Activated CD4-positive, alpha-beta T cell treated with anti-CD3 and anti-CD28 coated beads for 48 hours (primary cell): ENCODE data around the gene CAMTA1.
A peak's percentile ranks its signal among the peaks of the same experiment; 100 is the strongest.

Experiments
- DNase-seq: peaks from one replicate; pipeline ENCODE4 v3.0.0-alpha.2; 2020

CAMTA1 gene

DNA sequence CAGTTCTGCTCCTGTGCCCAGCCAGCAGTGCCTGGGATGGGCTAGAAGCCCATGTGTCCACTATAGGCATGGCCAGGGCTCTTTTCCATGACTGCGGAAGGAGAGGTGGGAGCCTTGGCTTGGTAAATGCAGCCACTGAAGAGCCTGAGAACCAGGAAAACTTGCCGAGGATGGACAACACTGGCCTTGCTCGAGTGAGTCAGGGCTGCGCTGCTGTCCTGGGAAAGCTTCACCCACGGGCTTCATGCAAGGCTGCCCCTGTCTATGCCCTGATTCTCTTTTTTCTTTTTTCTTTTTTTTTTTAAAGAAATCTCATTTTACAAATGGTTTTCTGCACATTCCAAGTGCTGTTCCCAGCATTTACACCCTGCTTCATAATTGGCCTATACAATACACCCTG is 156.5 kb downstream of the CAMTA1 start:
- no peak for DNase-seq

DNA sequence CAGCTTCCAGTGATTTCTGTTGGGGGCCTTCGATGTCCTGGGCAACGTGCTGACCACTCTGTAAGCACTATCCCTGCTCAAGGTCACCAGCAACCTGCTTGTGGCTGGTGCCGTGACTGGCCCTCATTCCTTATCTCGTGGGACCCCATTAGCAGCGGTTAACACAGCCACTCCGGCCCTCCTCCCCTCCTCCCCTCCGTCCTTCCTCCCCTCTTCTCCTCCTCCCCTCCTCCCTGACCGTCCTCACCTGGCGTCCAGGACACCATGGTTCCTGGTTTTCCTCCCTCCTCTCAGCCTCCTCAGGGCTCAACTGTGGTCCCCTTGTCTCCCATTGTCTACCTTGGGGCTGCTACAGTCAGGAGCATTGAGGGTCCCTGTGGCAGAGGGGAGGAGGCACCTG is 157.7 kb downstream of the CAMTA1 start:
- DNase-seq: no peak

DNA sequence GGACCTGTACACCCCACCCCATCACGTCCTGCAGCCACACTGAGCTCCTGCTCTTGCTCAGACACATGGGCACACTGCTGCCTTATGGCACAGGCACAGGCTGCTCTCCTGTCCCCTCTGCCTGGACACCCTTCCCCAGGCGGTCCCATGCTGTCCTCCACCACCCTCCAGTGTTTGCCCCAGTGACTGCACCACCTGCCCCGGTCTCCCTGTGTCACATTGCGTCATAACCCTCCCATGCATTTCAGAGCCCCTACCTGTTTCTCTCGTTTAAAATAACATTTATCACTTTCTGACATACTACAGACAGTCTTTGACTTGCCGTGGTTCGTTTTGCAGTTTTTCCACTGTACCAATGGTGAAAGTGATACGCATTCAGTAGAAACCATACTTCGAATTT is 159.2 kb downstream of the CAMTA1 start:
- DNase-seq: no peak

DNA sequence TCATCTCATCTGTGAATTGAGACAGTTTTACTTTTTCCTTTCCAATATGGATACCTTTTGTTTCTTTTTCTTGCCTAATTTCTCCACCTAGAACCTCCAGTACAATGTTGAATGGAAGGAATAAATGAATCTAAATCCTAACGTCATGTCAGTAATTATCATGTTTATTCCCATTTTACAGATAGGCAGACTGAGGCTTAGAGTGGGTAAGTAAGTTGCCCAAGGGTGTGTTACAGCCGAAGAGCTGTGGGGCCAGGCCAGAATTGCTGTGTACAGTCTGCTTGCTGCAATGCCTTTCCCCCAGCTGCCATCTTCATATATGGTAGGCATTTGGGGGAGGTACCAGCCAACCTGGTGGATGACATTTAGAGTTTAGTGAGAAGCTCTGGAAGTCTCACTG is 162.7 kb downstream of the CAMTA1 start:
- no peak for DNase-seq

DNA sequence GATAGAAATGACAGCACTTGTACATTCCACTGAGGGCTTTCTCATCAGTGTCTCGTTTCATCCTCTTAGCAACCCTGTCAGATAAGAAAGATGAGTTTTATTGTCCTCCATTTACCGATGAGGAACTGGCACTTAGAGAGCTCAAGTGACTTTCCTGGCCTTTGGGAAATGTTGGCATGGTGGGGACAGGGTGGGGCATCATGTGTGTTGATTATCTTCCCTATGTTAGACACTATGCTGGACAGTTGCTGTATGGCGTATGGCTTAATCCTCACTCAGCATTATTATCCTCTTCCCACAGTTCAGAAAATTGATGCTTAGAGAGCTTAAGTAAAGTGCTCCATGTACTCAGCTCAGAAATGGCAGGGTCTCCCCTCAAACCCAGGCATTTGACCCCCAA is 163.2 kb downstream of the CAMTA1 start:
- DNase-seq: no peak

DNA sequence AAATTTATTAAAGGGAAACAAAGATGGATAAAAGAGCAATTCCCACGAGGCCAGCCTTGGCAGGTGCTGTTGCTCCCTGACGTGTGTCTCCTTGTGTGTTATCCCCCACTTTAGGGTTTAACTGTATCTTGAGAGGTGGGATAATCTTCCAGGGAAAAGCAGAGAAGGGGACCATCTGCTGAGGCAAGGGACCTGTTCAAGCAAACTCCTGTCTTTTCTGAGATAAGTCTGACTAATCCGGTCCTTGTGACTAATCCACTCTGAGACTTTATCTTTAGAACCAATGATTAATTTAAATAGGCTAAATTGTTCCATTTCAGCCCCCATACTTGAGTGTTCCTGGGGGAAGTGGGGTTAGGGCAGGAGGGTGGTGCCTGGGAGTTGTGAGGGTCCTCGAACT is 163.6 kb downstream of the CAMTA1 start:
- no peak for DNase-seq

DNA sequence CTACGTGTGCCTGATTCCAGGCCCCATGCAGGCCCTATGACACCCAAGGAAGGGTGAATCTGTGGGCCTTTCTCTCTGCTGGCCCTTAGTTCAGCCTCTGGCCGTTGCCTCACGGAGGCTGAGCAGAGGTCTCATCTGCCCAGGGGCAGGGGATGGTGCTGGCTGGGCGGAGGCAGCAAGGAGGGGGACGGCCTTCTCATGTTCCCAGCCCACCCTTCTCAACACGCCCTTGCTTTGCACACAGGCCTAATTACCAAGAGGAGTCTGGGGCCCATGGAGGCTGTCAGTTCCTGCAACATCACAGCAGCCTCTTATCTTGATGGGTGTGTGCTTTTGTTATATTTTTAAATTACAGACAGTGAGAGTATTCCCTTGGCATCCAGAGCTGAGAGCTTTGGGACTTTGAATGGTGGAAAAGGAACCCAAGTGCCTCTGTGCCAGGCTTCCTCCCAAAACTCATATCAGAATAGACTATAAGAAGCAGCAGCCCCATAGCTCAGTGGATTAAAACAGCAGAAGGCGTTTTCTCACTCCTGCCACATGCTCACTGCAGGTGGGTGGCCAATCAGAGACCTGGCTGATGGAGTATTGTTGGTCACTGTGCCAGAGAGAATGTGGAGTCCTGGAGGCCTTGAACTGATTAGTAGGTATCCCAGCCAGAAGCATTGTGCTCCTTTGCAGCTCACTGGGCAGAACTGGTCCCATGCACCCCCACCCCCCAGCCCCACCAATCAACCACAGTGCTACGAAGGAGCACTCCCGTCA is 164.9 kb downstream of the CAMTA1 start:
- no peak for DNase-seq

DNA sequence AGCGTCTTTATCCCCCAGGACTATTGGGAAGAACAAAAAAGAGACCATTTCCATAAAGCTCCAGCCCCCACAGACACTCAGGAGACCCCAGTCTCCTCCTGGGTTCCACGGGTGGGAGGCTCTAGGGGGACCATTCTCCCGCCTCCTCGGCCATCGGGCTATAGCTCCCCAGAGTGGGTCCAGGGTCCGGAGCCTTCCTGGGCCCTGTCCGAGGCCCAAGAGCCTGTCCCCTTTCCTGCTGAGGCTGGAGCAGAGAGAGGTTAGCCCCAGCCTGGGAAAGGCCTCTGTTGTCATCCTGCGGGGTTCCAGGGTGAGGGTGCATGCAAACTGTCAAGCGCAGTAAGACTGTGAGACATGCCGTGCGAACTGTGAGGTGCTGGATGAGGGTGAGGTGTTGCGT is 166.3 kb downstream of the CAMTA1 start:
- DNase-seq: no peak

DNA sequence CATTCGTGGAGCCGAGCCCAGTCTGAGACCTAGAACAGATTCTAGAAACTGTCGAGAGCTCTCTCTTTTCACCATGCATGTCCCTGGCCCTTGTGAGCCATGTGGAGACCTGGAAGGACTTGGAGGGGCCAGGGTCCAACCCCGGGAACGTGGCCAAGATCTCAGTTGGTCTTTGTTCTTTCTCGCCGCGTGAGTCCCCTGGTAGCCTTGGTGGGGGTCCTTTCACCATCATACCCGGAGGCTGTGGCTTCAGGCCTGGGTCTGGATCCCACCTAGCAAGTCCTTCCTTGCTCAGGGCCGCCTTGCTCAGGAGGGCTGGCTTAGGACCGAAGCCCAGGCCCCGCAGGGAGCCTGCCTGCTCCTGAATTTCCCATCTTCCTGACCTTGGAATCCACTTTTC is 168.0 kb downstream of the CAMTA1 start:
- no peak for DNase-seq

DNA sequence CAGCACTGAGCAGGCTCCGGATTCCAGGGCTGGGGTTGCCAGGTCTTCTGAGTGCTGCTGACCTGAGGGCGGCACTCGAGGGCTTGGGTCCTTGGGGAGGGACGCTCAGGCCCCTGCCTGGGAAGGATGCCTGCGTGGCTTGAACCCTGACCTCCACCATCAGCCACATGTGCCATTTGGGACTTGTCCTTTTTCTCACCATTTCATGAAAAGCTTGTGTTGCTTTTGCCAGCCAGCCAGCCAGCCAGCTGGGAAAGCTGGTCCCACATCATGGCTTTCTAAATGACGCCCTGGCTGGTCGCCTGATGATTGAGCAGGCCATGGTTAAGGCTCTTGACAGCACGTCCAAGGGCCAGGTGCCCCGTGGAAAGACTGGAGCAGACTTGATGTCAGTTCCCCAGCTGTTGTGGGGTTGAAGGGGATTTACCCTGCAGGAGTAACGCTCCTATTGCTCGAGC is 168.7 kb downstream of the CAMTA1 start:
- no peak for DNase-seq

DNA sequence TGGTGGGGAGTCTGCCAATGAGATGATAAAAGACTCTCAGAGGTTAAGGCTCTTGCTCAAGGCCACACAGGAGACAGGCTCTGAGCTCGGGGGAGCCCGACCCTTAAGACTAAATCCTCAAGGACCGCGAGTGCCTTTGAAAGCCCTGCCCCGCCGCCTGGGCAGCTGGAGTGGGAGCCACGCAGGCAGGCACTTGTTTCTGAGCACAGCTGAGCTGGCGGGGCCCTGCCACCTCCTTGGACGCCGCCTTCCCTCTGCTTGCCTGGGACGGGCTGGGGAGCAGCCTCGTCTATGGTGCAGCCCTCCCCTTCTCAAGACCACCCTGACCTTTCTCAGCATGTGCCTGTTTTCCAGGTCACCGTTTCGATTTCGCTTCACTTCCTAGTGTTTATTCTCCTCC is 169.3 kb downstream of the CAMTA1 start:
- DNase-seq: no peak

DNA sequence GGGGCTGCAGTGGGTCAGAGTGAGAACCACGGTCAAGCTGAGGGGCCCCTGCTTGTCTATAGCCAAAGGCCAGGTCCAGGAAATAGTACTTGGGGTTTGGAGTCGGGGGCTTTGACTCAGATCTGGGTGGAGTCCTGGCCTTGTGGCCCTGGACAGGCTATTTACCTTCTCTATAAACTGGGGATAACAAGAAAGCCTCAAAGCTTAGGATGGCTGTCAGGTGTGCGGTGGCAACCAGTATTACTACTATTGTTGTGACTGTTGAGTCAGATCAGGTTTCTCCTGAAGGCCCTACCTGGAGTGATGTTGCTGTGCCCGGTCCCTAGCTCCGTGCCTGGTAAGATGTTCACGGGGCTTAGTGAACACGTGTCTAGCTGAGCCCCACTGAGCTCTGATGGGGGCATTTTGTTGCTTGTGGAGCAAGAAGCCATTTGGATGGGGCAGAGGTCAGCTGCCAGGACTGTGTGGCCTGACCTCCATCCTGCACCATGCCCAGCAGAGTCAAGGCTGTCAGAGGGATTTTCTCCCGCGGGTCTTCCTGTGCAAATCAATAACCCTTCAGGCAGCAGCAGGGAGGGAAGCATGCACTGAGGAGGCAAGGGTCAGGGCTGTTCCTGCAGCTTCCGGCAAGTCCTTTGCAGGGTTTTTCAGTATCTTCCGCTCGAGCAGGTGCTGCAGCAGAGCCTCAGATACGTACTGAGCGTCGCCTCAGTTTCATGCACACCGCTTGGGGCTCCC is 170.3 kb downstream of the CAMTA1 start:
- no peak for DNase-seq

DNA sequence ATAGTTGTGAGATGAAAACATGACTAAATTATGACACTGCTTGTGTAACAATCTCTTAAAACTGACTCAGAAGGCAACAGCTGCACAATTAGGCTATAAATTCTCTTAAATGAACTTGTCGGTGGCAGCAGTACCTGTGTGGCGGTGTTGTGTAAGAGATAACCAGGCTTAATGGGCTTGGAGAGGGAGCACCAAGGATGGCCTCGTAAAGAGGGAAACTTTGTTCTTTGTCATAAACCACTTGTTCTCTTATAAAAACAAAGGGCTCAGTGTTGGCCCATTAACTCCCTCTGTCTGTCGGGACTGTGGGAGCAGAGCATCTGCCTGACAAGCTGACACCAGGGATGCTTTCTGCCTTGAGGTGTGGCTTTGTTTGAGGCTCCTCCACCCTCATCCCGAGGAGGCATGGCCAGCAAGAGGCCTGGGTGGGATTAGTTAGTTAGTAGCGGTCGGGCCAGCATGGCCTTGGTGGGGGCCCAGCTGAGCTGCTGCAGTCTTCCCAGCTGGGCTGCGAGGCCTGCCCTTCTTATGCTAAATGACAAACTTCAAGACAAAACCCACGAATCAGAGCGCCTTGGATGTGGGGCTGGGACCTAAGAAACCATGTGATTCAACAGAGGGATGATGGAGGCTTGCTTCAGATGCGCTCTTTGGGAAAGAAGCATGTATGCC is 171.4 kb downstream of the CAMTA1 start:
- no peak for DNase-seq

DNA sequence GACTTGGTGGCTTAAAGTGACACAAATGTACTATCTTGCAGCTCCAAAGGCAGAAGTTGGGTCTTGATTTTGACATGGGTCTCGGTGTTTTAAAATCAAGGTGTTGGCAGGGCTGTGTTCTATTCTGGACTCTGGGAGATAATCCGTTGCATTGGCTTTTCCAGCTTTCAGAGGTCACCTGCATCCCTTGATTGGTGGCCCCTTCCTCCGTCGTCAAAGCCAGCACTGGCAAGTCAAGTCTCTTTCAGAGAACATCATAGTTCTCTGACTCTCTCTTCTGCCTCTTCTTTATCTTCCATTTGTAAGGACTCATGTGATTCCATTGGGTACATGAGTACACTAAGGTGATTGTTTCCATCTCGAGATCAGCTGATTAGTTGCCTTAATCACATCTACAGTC is 172.1 kb downstream of the CAMTA1 start:
- DNase-seq: no peak

DNA sequence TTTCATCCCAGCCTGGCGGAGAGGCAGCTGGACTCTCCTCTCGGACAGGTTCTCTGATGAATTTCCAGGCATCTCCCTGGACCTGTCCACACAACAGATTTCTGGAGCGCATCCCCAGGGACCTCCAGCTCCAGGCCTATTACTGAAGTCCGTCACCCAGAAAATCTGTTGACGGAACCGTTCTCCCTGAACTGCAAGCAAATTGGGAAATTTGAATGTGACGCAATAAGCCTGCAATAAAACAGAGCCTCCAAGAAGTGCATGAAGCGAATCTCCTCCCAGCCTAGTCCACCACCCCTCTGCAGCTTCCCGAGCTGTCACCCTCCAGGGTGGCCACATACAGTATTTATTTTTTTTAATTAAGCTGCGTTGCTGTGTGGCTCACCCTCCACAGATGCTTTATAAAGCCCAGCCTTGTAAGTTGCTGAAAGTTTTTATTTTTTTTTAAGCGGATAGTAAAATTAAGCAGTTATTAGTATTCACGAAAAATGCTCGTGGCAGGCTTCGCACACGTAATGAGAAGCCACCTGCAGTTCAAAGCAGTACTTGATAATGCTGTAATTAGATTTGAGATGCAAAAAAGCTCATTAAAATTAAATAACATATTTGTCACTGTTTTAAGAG is 173.3 kb downstream of the CAMTA1 start:
- no peak for DNase-seq

DNA sequence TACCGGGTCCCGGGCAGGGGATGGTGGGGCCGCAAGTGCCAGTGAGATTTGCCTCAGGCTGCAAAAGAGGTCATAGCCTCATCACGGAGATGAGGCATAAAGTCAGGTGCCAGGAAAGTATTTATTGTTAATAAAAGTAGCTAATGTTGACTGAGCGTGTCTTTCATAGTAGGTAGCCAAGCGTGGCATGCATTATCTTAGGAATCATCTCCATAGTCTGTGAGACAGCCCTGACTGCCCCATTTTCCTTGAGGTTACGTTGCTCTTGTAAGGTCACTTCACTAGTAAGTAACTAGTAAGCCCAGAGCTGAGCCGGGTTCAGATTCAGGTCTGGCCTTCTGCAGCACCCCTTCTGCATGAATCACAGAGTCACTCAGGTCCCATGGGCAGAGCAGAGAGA is 174.2 kb downstream of the CAMTA1 start:
- no peak for DNase-seq

DNA sequence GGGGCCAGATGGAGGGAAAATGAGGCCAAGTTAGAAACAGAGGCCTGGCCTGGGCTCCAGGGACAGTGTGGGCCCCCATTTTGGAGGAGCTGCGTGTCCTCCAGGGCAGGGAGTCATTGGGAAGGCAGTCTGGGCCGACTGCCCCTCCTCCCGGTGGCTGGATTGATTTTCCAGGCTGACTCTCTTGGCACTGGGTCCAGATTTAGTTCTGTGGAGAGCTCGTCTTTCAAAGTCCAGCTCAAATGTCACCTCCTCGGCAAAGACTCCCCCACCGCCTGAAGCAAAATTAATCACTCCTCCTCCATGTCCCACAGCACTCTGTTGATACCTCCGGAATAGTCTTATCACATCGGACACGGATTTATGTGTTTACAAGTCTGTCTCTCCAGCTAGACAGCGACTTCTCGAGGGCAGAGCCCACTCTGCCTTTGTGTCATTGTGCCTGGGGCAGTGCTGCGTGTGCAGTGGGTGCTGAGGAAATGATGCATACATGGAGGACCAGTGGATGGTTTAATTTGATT is 175.1 kb downstream of the CAMTA1 start:
- DNase-seq: no peak

DNA sequence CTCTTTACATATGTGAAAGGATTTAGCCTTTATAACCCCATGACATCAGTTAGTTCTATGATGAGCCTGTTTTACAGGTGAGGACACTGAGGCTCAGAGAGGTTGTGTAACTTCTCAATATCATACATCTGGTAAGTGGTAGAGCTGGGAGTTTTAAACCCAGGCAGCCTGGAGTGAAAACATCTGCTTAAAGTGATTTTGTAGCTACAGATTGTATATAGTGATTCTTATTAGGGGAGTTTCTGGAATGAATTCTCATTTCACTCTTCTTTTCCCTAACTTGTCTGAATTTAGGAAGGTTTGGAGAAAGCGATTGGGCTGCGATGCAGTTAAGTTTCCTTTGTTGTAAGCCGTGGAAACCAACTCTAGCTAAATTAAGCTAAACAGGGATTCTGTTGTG is 175.6 kb downstream of the CAMTA1 start:
- DNase-seq: no peak

DNA sequence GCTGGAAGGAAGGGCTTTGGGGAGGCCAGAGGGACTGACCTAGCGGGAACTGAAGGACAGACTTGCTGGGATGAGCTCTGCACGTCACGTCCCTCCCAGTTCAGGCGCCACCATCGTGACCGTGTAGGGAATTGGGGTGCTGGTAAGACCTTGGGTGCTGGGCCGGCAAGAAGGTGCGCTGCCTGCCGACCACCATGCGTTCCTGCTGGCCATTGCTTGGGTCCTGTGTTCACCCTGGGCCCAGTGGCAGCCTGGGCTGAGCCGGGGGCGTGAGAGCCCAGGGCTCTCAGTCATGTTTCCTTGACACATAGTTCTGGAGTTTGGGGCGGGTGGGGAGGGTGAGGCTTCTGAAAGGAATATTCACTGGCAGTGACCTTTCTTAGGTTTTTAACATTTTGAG is 176.0 kb downstream of the CAMTA1 start:
- no peak for DNase-seq

DNA sequence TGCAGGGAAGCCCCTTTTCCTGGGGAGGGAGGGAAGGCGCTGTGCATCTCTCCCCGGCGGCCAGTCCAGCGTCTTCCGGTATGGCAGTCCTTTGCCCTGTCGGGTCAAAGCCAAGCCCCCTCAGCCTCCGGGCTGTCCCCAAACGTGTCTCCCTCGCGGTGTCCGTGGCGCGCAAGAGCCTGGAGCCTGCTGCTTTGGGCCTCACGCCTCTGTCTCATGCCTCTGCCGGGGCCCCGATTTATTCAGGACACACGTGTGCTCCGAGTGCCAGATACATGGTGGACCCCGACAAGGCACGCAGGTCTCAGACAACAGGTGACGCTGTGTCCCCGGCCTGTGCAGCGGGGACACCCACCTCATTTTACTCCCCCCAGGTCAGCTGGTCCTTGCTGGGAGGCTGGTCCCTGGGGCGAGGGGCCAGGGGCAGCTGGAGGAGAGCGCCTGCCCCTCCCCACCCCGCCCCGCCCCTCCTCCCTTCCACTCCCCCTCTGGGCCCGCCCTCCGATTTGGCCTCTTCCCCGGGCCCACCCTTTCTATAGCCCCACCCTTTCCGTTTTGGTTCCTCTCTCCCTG is 176.7 kb downstream of the CAMTA1 start:
- peak; percentile 8 for DNase-seq

DNA sequence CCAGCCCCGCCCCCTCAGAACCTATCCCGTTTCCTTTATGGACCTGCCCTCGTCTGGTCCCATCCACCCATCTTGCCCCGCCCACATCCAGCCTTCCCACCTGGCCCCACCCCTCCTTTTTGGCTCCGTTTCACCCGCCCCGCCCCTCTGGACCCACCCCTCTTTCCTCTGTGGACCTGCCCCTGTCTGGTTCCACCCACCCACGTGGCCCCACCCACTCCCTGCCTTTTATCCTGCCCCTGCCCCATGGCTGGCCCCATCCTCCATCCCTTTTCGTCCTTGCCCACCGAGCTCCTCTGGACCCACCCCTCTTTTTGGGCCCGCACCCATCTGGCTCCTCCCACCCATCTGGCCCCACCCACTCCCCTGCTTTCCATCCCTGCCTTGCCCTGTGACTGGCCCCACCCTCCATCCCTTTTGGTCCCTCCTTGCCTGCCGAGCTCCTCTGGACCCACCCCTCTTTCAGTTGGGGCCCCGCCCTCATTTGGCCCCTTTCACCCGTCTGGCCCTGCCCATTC is 177.3 kb downstream of the CAMTA1 start:
- peak; percentile 89 for DNase-seq
